Measurements from ENCODE around the gene SHB. TPM values are rescaled to one million over a fixed set of nuclear protein-coding genes. Genes with fewer than 3 reads are reported as not detected.

Gene SHB
- polyA plus RNA-seq, 1 donor (not counting 4 experiments of a cell fraction or from before 2014, with no cell fraction given), result 10.9 TPM

DNA sequence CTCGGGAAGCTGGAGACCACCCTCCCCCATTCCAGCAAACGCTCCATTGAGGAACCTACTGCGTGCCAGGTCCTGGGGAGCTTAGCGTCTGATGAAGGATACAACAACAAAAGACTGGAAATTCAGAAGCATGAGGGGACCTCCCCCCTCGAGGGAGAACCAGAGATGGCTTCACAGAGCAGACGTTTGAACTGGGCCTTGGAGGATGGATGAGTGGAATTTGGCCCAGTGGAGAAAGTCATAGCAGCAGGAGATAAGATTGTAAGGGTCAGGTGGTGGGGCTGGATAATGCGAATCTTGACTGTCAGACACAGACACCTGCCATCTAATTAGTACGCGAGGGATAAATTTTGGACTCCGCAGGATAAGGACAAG lies 163.9 kb downstream of the SHB start:
- DNase-seq (ENCODE audit: low read depth, low spot score) (no peak), FAIRE-seq (no peak)
- Histone ChIP-seq H3K27ac (ENCODE audit: control insufficient read depth, insufficient read depth, low read length) (peak overlapping the region; percentile 80), H4K20me1 (ENCODE audit: control insufficient read depth, extremely low read depth, insufficient read depth, low read length) (no peaks in the 10 kb centered on the region), H2AFZ (ENCODE audit: control insufficient read depth, low read length) (no peak overlapping the region), H3K9me1 (ENCODE audit: control insufficient read depth, extremely low read depth, insufficient read depth, low read length) (no peaks in the 10 kb centered on the region), H3K36me3 (ENCODE audit: control insufficient read depth in 2 of 2, extremely low read depth in 1 of 2, insufficient read depth in 2 of 2, low read length in 2 of 2) (no peaks in the 10 kb centered on the region), H3K4me3 (ENCODE audit: control insufficient read depth in 2 of 3, extremely low read depth in 1 of 3, insufficient read depth in 2 of 3, low read depth in 1 of 3, low read length in 3 of 3) (peak overlapping the region; percentile 76 to 95 (median 93)), H3K79me2 (ENCODE audit: control insufficient read depth, insufficient read depth, low read length) (peaks cover 34% of the 10 kb centered on the region), H3K27me3 (ENCODE audit: control insufficient read depth, extremely low read depth, insufficient read depth, low read length) (no peaks in the 10 kb centered on the region), H3K9ac (ENCODE audit: control insufficient read depth, extremely low read depth, insufficient read depth, low read length) (peak overlapping the region; percentile 85), H3K4me2 (ENCODE audit: control insufficient read depth, extremely low read depth, insufficient read depth, low read depth, low read length) (peak overlapping the region; percentile 100), H3K4me1 (ENCODE audit: control insufficient read depth, extremely low read depth, insufficient read depth, low read length) (peaks cover 22% of the 10 kb centered on the region), H3K9me3 (ENCODE audit: control insufficient read depth, low read depth, low read length) (no peaks in the 10 kb centered on the region)
- no peak for TF ChIP-seq EZH2 (IDR thresholded peaks at IDR 0.05; ENCODE audit: low read length)
- TF ChIP-seq, protein P1, sequence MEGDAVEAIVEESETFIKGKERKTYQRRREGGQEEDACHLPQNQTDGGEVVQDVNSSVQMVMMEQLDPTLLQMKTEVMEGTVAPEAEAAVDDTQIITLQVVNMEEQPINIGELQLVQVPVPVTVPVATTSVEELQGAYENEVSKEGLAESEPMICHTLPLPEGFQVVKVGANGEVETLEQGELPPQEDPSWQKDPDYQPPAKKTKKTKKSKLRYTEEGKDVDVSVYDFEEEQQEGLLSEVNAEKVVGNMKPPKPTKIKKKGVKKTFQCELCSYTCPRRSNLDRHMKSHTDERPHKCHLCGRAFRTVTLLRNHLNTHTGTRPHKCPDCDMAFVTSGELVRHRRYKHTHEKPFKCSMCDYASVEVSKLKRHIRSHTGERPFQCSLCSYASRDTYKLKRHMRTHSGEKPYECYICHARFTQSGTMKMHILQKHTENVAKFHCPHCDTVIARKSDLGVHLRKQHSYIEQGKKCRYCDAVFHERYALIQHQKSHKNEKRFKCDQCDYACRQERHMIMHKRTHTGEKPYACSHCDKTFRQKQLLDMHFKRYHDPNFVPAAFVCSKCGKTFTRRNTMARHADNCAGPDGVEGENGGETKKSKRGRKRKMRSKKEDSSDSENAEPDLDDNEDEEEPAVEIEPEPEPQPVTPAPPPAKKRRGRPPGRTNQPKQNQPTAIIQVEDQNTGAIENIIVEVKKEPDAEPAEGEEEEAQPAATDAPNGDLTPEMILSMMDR (optimal IDR thresholded peaks at IDR 0.05 in 1 of 3, IDR thresholded peaks at IDR 0.05 in 1 of 3, conservative IDR thresholded peaks at IDR 0.05 in 1 of 3; ENCODE audit: extremely low read depth in 1 of 3, insufficient read depth in 2 of 3, low read length in 3 of 3), result no peak
- dilution Hi-C loops (cut with MboI; ENCODE audit: extremely low pct_ligation_motif_present, low sequenced_read_pairs), result no loop called here

DNA sequence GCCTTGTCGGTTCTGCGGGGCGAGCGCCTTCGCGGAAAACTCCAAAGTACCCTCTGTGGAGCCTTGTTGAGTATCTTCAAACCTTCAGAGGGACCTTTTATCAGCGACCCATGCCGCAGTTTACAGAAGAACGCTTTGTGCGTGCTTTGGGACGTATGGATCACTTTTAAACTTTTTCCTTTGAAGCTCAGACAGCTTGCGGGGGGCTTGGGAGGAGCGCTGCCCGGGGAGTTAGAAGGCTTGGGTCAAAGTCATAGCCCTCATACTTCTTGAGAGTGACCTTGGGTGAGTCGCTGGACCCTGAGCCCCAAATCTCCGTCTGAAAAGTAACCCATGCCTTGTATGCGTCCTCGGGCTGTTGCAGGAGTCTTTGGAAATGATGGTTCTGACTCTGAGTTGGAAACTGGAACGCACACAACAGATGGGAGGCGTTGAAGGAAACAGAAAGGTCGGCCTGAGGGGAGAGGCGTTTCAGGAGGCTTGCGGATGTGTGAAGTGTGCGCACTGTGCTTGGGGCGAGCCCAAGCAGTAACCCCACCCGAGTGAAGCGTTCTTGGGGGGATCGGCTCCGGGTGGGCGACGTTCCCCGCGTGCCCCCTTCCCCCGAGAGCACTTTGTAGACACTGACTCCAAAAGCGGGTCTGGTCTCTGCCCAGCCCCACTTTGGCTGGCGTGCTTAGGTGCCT lies 164.4 kb downstream of the SHB start:
- no peaks in the 10 kb centered on the region for H3K27me3 ChIP-seq (ENCODE audit: control insufficient read depth, extremely low read depth, insufficient read depth, low read length)
- no peaks in the 10 kb centered on the region for H3K9me1 ChIP-seq (ENCODE audit: control insufficient read depth, extremely low read depth, insufficient read depth, low read length)
- H3K9me3 ChIP-seq (ENCODE audit: control insufficient read depth, low read depth, low read length), result no peaks in the 10 kb centered on the region
- H3K4me2 ChIP-seq (ENCODE audit: control insufficient read depth, extremely low read depth, insufficient read depth, low read depth, low read length), result peak overlapping the region; percentile 100
- H2AFZ ChIP-seq (ENCODE audit: control insufficient read depth, low read length), result peak overlapping the region; percentile 86
- peaks cover 35% of the 10 kb centered on the region for H3K79me2 ChIP-seq (ENCODE audit: control insufficient read depth, insufficient read depth, low read length)
- DNase-seq (ENCODE audit: low read depth, low spot score), result no peak
- H3K36me3 ChIP-seq (ENCODE audit: control insufficient read depth in 2 of 2, extremely low read depth in 1 of 2, insufficient read depth in 2 of 2, low read length in 2 of 2), result no peaks in the 10 kb centered on the region
- peaks cover 22% of the 10 kb centered on the region for H3K4me1 ChIP-seq (ENCODE audit: control insufficient read depth, extremely low read depth, insufficient read depth, low read length)
- dilution Hi-C loops (cut with MboI; ENCODE audit: extremely low pct_ligation_motif_present, low sequenced_read_pairs), result no loop called here
- H4K20me1 ChIP-seq (ENCODE audit: control insufficient read depth, extremely low read depth, insufficient read depth, low read length), result no peaks in the 10 kb centered on the region
- no peak for TF ChIP-seq EZH2 (IDR thresholded peaks at IDR 0.05; ENCODE audit: low read length)
- TF ChIP-seq, protein P1 (optimal IDR thresholded peaks at IDR 0.05 in 1 of 3, IDR thresholded peaks at IDR 0.05 in 1 of 3, conservative IDR thresholded peaks at IDR 0.05 in 1 of 3; ENCODE audit: extremely low read depth in 1 of 3, insufficient read depth in 2 of 3, low read length in 3 of 3), result no peak
- peak overlapping the region; percentile 80 for H3K27ac ChIP-seq (ENCODE audit: control insufficient read depth, insufficient read depth, low read length)
- peak; percentile 9 for FAIRE-seq
- peak overlapping the region; percentile 76 to 95 (median 93) for H3K4me3 ChIP-seq (ENCODE audit: control insufficient read depth in 2 of 3, extremely low read depth in 1 of 3, insufficient read depth in 2 of 3, low read depth in 1 of 3, low read length in 3 of 3)
- H3K9ac ChIP-seq (ENCODE audit: control insufficient read depth, extremely low read depth, insufficient read depth, low read length), result peak overlapping the region; percentile 85
